T-cell (primary cell): ENCODE results near the gene NAPEPLD. TPM values are rescaled to one million over a fixed set of nuclear protein-coding genes. Genes with fewer than 3 reads are reported as not detected.
"Not testable (repeated sequence)": the region's sequence is repeated elsewhere in the genome, so short reads cannot be mapped to it uniquely, and the experiment has no call there.

Experiments
- ATAC-seq, 4 experiments: fragments of 200-7000 bp in 3 of 4; fragments of 150-1000 bp in 1 of 4; cut with Tn5 transposase; replicated peaks in 1 of 4; 1 replicate in 3 of 4; 2 replicates in 1 of 4; pipeline ENCODE4 v1.10.0; 2021; ENCODE audit warnings: moderate library complexity in 3 of 4, mild to moderate bottlenecking in 2 of 4, moderate number of reproducible peaks in 1 of 4
- CTCF ChIA-PET, 2 donors: fragments of 300-600 bp; sonication (Branson Sonifier 250); formaldehyde crosslinking; loops; one replicate each; lab custom pipeline; 2022; ENCODE audit warnings: antibody characterized with exemption in 2 of 2; lab: Charles Lee
- POLR2A ChIA-PET, 2 donors: fragments of 300-600 bp; sonication (Branson Sonifier 250); formaldehyde crosslinking; loops; one replicate each; lab custom pipeline; 2022; ENCODE audit warnings: antibody characterized with exemption in 2 of 2; lab: Charles Lee
- DNase-seq, 35 experiments: peaks; one replicate each; pipeline versions ENCODE4 v3.0.0 to v3.0.0-alpha.2; 2013 to 2023
- H3K27ac ChIP-seq: one replicate; pipeline ENCODE4 v1.5.1; 2013; ENCODE audit warnings: low read length
- H3K27me3 ChIP-seq, 2 experiments: replicated peaks in 1 of 2; 1 replicate in 1 of 2; 2 replicates in 1 of 2; pipeline versions ENCODE4 v1.6.1 to v1.7.0; 2013; ENCODE audit warnings: low read length in 1 of 2, mixed read lengths in 1 of 2; ENCODE audit not compliant: control insufficient read depth in 2 of 2, insufficient read depth in 2 of 2; ENCODE audit errors: extremely low read depth in 1 of 2
- H3K36me3 ChIP-seq, 2 donors: 1 replicate in 1 of 2; 2 replicates in 1 of 2; pipeline versions ENCODE4 v1.6.1 to v1.7.0; 2013; ENCODE audit warnings: low read length in 1 of 2; ENCODE audit not compliant: control insufficient read depth in 2 of 2, insufficient read depth in 1 of 2; ENCODE audit errors: extremely low read depth in 1 of 2
- H3K4me1 ChIP-seq, 2 experiments: 1 replicate in 1 of 2; 2 replicates in 1 of 2; pipeline versions ENCODE4 v1.6.1 to v1.7.0; 2013; ENCODE audit warnings: low read length in 2 of 2, mixed read lengths in 1 of 2; ENCODE audit not compliant: insufficient read depth in 2 of 2, control insufficient read depth in 1 of 2; ENCODE audit errors: extremely low read depth in 1 of 2
- H3K4me3 ChIP-seq, 2 donors: 1 replicate in 1 of 2; 2 replicates in 1 of 2; pipeline versions ENCODE4 v1.5.1 to v1.7.0; 2013; ENCODE audit warnings: mild to moderate bottlenecking in 2 of 2, low read length in 1 of 2, moderate library complexity in 1 of 2; ENCODE audit not compliant: control insufficient read depth in 1 of 2; ENCODE audit errors: extremely low read depth in 1 of 2
- H3K9me3 ChIP-seq: 2 replicates; pipeline ENCODE4 v1.7.0; 2013
- H3K27ac Mint-ChIP-seq, 2 donors: one replicate each; pipeline ENCODE4 v1.8.0; 2020 to 2021; ENCODE audit warnings: mild to moderate bottlenecking in 2 of 2, mixed read lengths in 2 of 2
- H3K27me3 Mint-ChIP-seq, 2 donors: one replicate each; pipeline ENCODE4 v1.8.0; 2021 to 2022; ENCODE audit warnings: mixed read lengths in 2 of 2
- H3K36me3 Mint-ChIP-seq: one replicate; pipeline ENCODE4 v1.8.0; 2021; ENCODE audit warnings: mixed read lengths
- H3K4me1 Mint-ChIP-seq, 3 donors: one replicate each; pipeline ENCODE4 v1.8.0; 2020 to 2022; ENCODE audit warnings: mixed read lengths in 3 of 3, mild to moderate bottlenecking in 1 of 3
- H3K4me3 Mint-ChIP-seq, 3 donors: one replicate each; pipeline ENCODE4 v1.8.0; 2020 to 2022; ENCODE audit warnings: mild to moderate bottlenecking in 3 of 3, mixed read lengths in 3 of 3, moderate library complexity in 3 of 3
- H3K9me3 Mint-ChIP-seq, 3 donors: one replicate each; pipeline ENCODE4 v1.8.0; 2020 to 2022; ENCODE audit warnings: mixed read lengths in 3 of 3
- WGBS: methylation state at CpG from one replicate; pipeline ENCODE4 v1.1.5; 2013; ENCODE audit warnings: missing lambda C conversion rate; ENCODE audit not compliant: insufficient coverage; 5-methylcytosine and 5-hydroxymethylcytosine counted together
- total RNA-seq, 35 experiments: library from RNA in 6 of 35; stranded (reverse) in 6 of 35; fragments of 120-200 nt in 1 of 35; gene quantifications; one replicate each; pipeline versions ENCODE4 v1.2.1 to v1.2.4 and lab custom pipeline; 2013 to 2026

Gene NAPEPLD
- total RNA-seq, 5 donors from 2014 or later (not counting 1 experiment from before 2014, with no cell fraction given): 5.4 to 19.1 (median 15.8) TPM

- H3K9me3 Mint-ChIP-seq, H3K4me3 ChIP-seq, CTCF ChIA-PET, H3K36me3 Mint-ChIP-seq, H3K27ac ChIP-seq, H3K27me3 Mint-ChIP-seq, H3K27ac Mint-ChIP-seq, H3K4me1 Mint-ChIP-seq, H3K36me3 ChIP-seq, H3K27me3 ChIP-seq, H3K4me1 ChIP-seq, ATAC-seq, H3K9me3 ChIP-seq, H3K4me3 Mint-ChIP-seq, DNase-seq: not testable (repeated sequence)
- 100% methylated on average over 1 of the region's 5 CpGs for WGBS
- POLR2A ChIA-PET: interaction anchor here in 1 of 2 donors (0.6 kb wide), 1 partner anchor 128 kb away, joined by 3 read pairs; no protein-coding TSS in a partner anchor
These were observed 14.4 kb upstream of the NAPEPLD start for GRCh38 chr7:103163087-103163825.

- DNase-seq, H3K4me3 ChIP-seq, H3K27me3 Mint-ChIP-seq, CTCF ChIA-PET, ATAC-seq, H3K36me3 ChIP-seq, H3K9me3 ChIP-seq, H3K9me3 Mint-ChIP-seq, H3K27me3 ChIP-seq, H3K27ac ChIP-seq, H3K4me1 ChIP-seq, H3K36me3 Mint-ChIP-seq, H3K4me3 Mint-ChIP-seq, H3K27ac Mint-ChIP-seq, H3K4me1 Mint-ChIP-seq: not testable (repeated sequence)
- POLR2A ChIA-PET: interaction anchor here in 1 of 2 donors (0.6 kb wide), 1 partner anchor 127 kb away, joined by 3 read pairs; no protein-coding TSS in a partner anchor
- no CpG with 5 or more reads among the region's 2 CpGs for WGBS
These were observed 13.7 kb upstream of the NAPEPLD start for GRCh38 chr7:103162641-103163040.

DNA sequence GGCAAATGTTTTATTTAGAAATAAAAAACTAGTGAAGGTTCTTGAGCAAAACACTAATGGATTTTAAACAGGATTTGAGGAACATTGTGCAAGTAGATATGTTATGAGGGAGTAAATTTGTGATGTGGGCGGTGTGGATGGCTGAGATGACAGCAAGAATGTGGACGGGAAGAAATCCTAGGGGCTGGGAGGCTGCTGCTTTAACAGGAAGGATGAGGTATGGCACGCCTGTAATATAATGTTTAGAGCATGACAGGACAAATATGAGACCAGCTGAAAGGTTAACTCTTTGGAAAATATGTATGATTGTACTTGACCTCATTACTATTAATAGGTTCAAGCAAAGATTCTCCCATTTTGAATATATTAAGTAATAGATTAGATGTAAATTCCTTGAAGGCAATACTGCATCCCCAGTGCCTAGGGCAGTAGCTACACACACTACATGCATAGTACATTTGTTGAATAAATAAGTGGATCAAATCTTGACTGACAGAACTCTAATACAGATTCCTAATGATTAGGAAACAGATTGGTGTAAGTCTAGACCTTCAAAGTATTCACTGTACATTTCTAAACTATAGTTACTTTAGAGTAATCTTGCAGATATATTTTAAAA, 13.2 kb upstream of the NAPEPLD start:
- ATAC-seq, H3K4me1 Mint-ChIP-seq, H3K4me1 ChIP-seq, H3K27ac ChIP-seq, H3K4me3 ChIP-seq, H3K27ac Mint-ChIP-seq, H3K27me3 ChIP-seq, CTCF ChIA-PET, H3K9me3 ChIP-seq, DNase-seq, H3K27me3 Mint-ChIP-seq, H3K9me3 Mint-ChIP-seq, H3K36me3 ChIP-seq, H3K4me3 Mint-ChIP-seq, H3K36me3 Mint-ChIP-seq: not testable (repeated sequence)
- 80% methylated on average over 1 of the region's 3 CpGs for WGBS
- POLR2A ChIA-PET: interaction anchor here in 1 of 2 donors (0.6 kb wide), 1 partner anchor 127 kb away, joined by 3 read pairs; no protein-coding TSS in a partner anchor

- H3K36me3 Mint-ChIP-seq, H3K36me3 ChIP-seq, H3K4me1 ChIP-seq, H3K27me3 ChIP-seq, H3K4me3 Mint-ChIP-seq, H3K27me3 Mint-ChIP-seq, ATAC-seq, H3K27ac ChIP-seq, CTCF ChIA-PET, H3K9me3 Mint-ChIP-seq, H3K9me3 ChIP-seq, H3K27ac Mint-ChIP-seq, DNase-seq, H3K4me3 ChIP-seq: not testable (repeated sequence)
- POLR2A ChIA-PET: interaction anchor here in 1 of 2 donors (0.6 kb wide), 1 partner anchor 11 kb away, joined by 7 read pairs; no protein-coding TSS in a partner anchor
- peaks cover 10 to 11% (median 10%) of the 10 kb centered on the region in 3 donors for H3K4me1 Mint-ChIP-seq
- 29% methylated on average over 1 of the region's 1 CpG for WGBS
These were observed 10.2 kb upstream of the NAPEPLD start for GRCh38 chr7:103159072-103159471.

DNA sequence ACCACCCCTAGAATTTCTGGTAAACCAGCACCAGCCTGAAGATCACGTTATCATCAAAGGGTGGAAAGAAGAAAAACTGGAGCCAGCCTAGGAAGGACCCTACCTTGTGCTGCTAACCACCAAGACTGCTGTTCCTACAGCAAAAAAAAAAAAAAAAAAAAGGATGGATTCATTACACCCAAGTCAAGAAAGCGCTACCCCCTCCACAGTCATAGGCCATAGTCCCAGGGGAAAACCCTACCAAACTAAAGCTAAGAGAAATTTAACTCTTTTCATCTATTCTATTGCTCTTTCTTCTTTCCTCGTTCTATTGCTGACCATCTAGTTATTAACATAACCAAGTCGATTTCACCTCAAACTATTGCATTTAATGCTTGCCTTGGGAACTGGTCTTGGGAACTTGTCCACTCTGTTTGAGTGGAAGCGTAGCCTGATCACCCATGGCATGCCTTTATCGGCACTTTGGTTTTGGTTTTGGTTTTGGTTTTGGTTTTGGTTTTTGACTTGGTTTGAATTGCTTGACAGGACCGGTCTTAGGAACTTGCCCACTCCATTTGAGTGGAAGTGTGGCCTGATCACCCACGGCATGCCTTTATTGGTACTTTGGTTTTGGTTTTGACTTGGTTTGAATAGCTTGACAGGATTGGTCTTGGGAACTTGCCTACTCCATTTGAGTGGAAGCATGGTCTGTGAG, 6.6 kb upstream of the NAPEPLD start:
- Mint-ChIP-seq H3K4me1 (peaks cover 10 to 13% (median 10%) of the 10 kb centered on the region in 3 donors), H3K4me3 (peak overlapping the region; percentile 58 to 77 (median 76)), H3K27ac (peak overlapping the region; percentile 19 to 36)
- peak overlapping the region in 1 of 2 donors; percentile 19 for H3K4me3 ChIP-seq
- H3K9me3 Mint-ChIP-seq, H3K36me3 ChIP-seq, H3K27ac ChIP-seq, H3K27me3 Mint-ChIP-seq, H3K27me3 ChIP-seq, H3K36me3 Mint-ChIP-seq, H3K4me1 ChIP-seq, H3K9me3 ChIP-seq: not testable (repeated sequence)
- ChIA-PET CTCF (interaction anchor here in 1 of 2 donors (0.6 to 0.8 kb wide), 2 partner anchors 18 to 52 kb away, joined by 3 to 4 read pairs; no protein-coding TSS in a partner anchor), POLR2A (interaction anchor here in 1 of 2 donors (0.6 kb wide), 1 partner anchor 1053 kb away, joined by 5 read pairs; no protein-coding TSS in a partner anchor)
- DNase-seq (peak in 3 of 35 experiments; percentile 8 to 49 (median 19)), ATAC-seq (peak in 3 of 4 experiments; percentile 6 to 44 (median 26))
- WGBS: no CpG with 5 or more reads among the region's 8 CpGs

DNA sequence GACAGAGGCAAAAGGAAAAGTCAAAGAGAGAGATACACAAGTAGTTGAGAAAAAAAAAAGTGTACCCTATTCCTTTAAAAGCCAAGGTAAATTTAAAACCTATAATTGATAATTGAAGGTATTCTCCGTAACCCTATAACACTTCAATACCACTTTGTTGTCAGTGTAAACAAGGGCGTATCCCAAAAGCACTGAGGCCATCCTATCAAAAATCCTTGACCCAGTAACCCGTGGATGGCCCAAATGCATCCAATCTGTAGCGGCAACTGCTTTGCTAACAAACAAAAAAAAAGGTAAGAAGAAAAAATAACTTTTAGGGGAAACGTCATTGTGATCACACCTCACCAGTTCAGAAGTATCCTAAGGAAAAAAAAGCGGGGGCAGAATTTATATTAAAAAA, 5.1 kb upstream of the NAPEPLD start:
- no peaks in the 10 kb centered on the region for H3K27me3 Mint-ChIP-seq
- ChIA-PET CTCF (no interaction called here), POLR2A (no interaction called here)

More for the DNA sequence above, 5.1 kb upstream of the NAPEPLD start:
- peaks cover 2 to 9% of the 10 kb centered on the region in 2 experiments for H3K4me1 ChIP-seq
- no CpG with 5 or more reads among the region's 6 CpGs for WGBS
- H3K27ac Mint-ChIP-seq: no peak overlapping the region
- H3K9me3 Mint-ChIP-seq: no peaks in the 10 kb centered on the region
- H3K4me3 Mint-ChIP-seq: no peak overlapping the region
- peaks cover 4% of the 10 kb centered on the region for H3K36me3 Mint-ChIP-seq
- no peaks in the 10 kb centered on the region for H3K9me3 ChIP-seq
- H3K4me3 ChIP-seq: no peak overlapping the region
- no peak overlapping the region for H3K27ac ChIP-seq
- no peak for ATAC-seq
- no peak for DNase-seq
- peaks cover 17 to 21% (median 19%) of the 10 kb centered on the region in 3 donors for H3K4me1 Mint-ChIP-seq
- H3K36me3 ChIP-seq: no peaks in the 10 kb centered on the region
- H3K27me3 ChIP-seq: peaks cover 0 to 2% of the 10 kb centered on the region in 2 experiments
